ENCODE measurements around the gene FBN1. TPM values are rescaled to one million over a fixed set of nuclear protein-coding genes. Genes with fewer than 3 reads are reported as not detected.

FBN1 gene
- total and polyA plus RNA-seq, 2 experiments from 2014 or later = 1.9 to 3.8 TPM

- TF ChIP-seq CTCF (conservative IDR thresholded peaks at IDR 0.05; ENCODE audit: low read depth in 2 of 2) (no peak), ZNF331 (CRISPR knock-in tag; IDR thresholded peaks at IDR 0.05; ENCODE audit: low read depth) (no peak)
Observed at GRCh38 chr15:48418343-48418742, 227.2 kb downstream of the FBN1 start (continued).

- no peaks in the 10 kb centered on the region for H3F3A ChIP-seq (replicated peaks; ENCODE audit: low read depth)
- no peak overlapping the region for H3K4me3 ChIP-seq
- no peaks in the 10 kb centered on the region for H3K27me3 Mint-ChIP-seq (ENCODE audit: insufficient read depth, low read depth, poor library complexity)
- H2AFZ ChIP-seq = no peak overlapping the region
- no peaks in the 10 kb centered on the region for H3K36me3 Mint-ChIP-seq (ENCODE audit: low read depth)
- peaks cover 13% of the 10 kb centered on the region; the same call in 1 of the 2 replicates for H3K9me2 ChIP-seq (ENCODE audit: insufficient read depth)
- DNase-seq (ENCODE audit: low spot score) = no peak
- H3K4me2 ChIP-seq = no peak overlapping the region
- no peaks in the 10 kb centered on the region for H3K4me1 ChIP-seq (ENCODE audit: insufficient read depth)
- H4K20me1 ChIP-seq (replicated peaks; ENCODE audit: insufficient read depth) = no peaks in the 10 kb centered on the region
- H3K27me3 ChIP-seq (ENCODE audit: insufficient read depth) = no peaks in the 10 kb centered on the region
- H3K4me3 Mint-ChIP-seq = no peak overlapping the region
- no peaks in the 10 kb centered on the region for H3K79me2 ChIP-seq (replicated peaks; ENCODE audit: insufficient read depth)
- no peak overlapping the region for H3K27ac ChIP-seq (ENCODE audit: low read depth)
- no peak for TF ChIP-seq STAT1 (IDR thresholded peaks at IDR 0.05; ENCODE audit: unreplicated experiment)
- TF ChIP-seq POLR2AphosphoS5 (IDR thresholded peaks at IDR 0.05; ENCODE audit: low read depth) = no peak
- TF ChIP-seq EZH2 (IDR thresholded peaks at IDR 0.05; ENCODE audit: low read depth, unreplicated experiment) = no peak
- TF ChIP-seq ETS1 (IDR thresholded peaks at IDR 0.05) = no peak
- TF ChIP-seq NANOG (IDR thresholded peaks at IDR 0.05; ENCODE audit: borderline replicate concordance) = no peak
- ATAC-seq = no peak
- H3K9me3 Mint-ChIP-seq = no peaks in the 10 kb centered on the region
- H3K27ac Mint-ChIP-seq = no peak overlapping the region; the same call in 1 of the 2 replicates
- no peaks in the 10 kb centered on the region for H3K36me3 ChIP-seq (ENCODE audit: insufficient read depth)
- H3K4me1 Mint-ChIP-seq = peaks cover 2% of the 10 kb centered on the region; the same call in 2 of the 3 replicates
Observed at GRCh38 chr15:48416301-48416700, 229.2 kb downstream of the FBN1 start.

GRCh38 chr15:48415036-48415886 is 230.2 kb downstream of the FBN1 start:
- Mint-ChIP-seq H3K27me3 (ENCODE audit: insufficient read depth, low read depth, poor library complexity) (no peaks in the 10 kb centered on the region), H3K36me3 (ENCODE audit: low read depth) (no peaks in the 10 kb centered on the region), H3K4me1 (no peaks in the 10 kb centered on the region), H3K4me3 (no peak overlapping the region), H3K27ac (no peak overlapping the region), H3K9me3 (no peaks in the 10 kb centered on the region)
- TF ChIP-seq CREB1 (CRISPR knock-in tag; IDR thresholded peaks at IDR 0.05; ENCODE audit: low read depth) = no peak
- no peak for TF ChIP-seq ZNF331 (CRISPR knock-in tag; IDR thresholded peaks at IDR 0.05; ENCODE audit: low read depth)
- no peak for TF ChIP-seq EZH2 (IDR thresholded peaks at IDR 0.05; ENCODE audit: low read depth, unreplicated experiment)
- no peak for TF ChIP-seq ZNF114 (CRISPR knock-in tag; IDR thresholded peaks at IDR 0.05)
- ATAC-seq (no peak), DNase-seq (ENCODE audit: low spot score) (no peak)
- Histone ChIP-seq H3F3A (replicated peaks; ENCODE audit: low read depth) (no peaks in the 10 kb centered on the region), H3K9me2 (ENCODE audit: insufficient read depth) (peaks cover 11% of the 10 kb centered on the region; the same call in 1 of the 2 replicates), H3K27ac (ENCODE audit: low read depth) (no peak overlapping the region), H3K4me3 (no peak overlapping the region), H3K4me2 (no peak overlapping the region), H4K20me1 (replicated peaks; ENCODE audit: insufficient read depth) (no peaks in the 10 kb centered on the region), H3K4me1 (ENCODE audit: insufficient read depth) (no peaks in the 10 kb centered on the region), H3K27me3 (ENCODE audit: insufficient read depth) (no peaks in the 10 kb centered on the region), H3K36me3 (ENCODE audit: insufficient read depth) (no peaks in the 10 kb centered on the region), H3K79me2 (replicated peaks; ENCODE audit: insufficient read depth) (no peaks in the 10 kb centered on the region), H2AFZ (no peak overlapping the region)
